GM06990 (cell line): ENCODE results near the gene CMC2.

ENCODE experiments used
- DNase-seq: peaks from one replicate; pipeline ENCODE4 v3.0.0-alpha.2; 2011; ENCODE audit not compliant: insufficient read length; ENCODE audit errors: extremely low read depth
- H3K27me3 ChIP-seq: replicated peaks from 2 replicates; pipeline ENCODE4 v1.6.0; 2011; ENCODE audit warnings: low read length; ENCODE audit not compliant: control insufficient read depth, insufficient read depth
- H3K36me3 ChIP-seq: 2 replicates; pipeline ENCODE4 v1.5.1; 2011; ENCODE audit warnings: low read length; ENCODE audit not compliant: control insufficient read depth, insufficient read depth
- H3K4me3 ChIP-seq: replicated peaks from 2 replicates; pipeline ENCODE4 v1.5.1; 2011; ENCODE audit warnings: low read depth, mild to moderate bottlenecking, control low read depth, low read length
- TF ChIP-seq, protein P1 (sequence below): IDR thresholded peaks from 2 replicates; pipeline ENCODE4 v1.5.1; 2011; ENCODE audit warnings: low read length, control low read depth, mild to moderate bottlenecking, inconsistent platforms; ENCODE audit not compliant: insufficient read depth, poor library complexity, severe bottlenecking

Gene CMC2

DNA sequence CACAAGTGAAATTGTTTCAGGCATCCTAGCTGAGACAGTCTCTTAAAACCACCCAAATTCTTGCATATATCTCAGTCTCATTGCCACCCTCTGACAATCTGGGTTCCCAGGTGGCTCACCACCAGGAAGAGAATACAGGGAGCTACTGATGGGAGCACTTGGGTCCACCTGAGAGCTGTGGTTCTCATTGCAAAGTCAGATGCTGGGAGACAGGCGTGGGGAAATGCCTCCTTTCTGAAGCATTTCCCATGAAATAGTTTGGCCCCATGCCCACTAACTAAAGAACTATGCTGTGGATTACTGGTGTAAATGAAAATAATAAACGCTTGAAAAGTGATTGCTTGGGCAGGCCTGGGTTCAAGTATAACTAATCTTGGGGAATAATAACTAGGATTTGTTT, 70.3 kb downstream of the CMC2 start:
- Histone ChIP-seq H3K27me3 (no peaks in the 10 kb centered on the region; the same call in 1 of the 2 replicates), H3K4me3 (no peak overlapping the region), H3K36me3 (no peaks in the 10 kb centered on the region)
- TF ChIP-seq, protein P1, sequence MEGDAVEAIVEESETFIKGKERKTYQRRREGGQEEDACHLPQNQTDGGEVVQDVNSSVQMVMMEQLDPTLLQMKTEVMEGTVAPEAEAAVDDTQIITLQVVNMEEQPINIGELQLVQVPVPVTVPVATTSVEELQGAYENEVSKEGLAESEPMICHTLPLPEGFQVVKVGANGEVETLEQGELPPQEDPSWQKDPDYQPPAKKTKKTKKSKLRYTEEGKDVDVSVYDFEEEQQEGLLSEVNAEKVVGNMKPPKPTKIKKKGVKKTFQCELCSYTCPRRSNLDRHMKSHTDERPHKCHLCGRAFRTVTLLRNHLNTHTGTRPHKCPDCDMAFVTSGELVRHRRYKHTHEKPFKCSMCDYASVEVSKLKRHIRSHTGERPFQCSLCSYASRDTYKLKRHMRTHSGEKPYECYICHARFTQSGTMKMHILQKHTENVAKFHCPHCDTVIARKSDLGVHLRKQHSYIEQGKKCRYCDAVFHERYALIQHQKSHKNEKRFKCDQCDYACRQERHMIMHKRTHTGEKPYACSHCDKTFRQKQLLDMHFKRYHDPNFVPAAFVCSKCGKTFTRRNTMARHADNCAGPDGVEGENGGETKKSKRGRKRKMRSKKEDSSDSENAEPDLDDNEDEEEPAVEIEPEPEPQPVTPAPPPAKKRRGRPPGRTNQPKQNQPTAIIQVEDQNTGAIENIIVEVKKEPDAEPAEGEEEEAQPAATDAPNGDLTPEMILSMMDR: no peak
- no peak for DNase-seq

GRCh38 chr16:80935691-80936090, 71.0 kb downstream of the CMC2 start:
- Histone ChIP-seq H3K27me3 (no peaks in the 10 kb centered on the region; the same call in 1 of the 2 replicates), H3K4me3 (no peak overlapping the region), H3K36me3 (no peaks in the 10 kb centered on the region)
- TF ChIP-seq, protein P1: no peak
- DNase-seq: no peak

DNA sequence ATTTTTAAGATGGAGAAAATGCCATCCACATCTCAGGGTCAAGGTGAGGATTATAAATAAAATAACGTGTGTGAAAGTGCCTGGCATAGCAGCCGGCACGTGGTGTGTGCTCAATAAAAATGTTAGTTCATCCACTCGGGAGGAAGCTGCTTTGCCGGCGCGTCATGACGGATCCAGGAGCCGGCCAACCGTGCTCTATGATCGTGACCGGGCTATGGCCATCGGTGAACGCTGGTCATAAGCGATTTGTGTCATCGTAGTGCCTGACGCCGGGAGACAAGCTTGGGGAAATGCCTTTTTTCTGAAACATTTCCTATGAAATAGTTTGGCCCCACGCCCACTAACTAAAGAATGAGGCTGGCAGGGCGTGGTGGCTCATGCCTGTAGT, 74.0 kb downstream of the CMC2 start:
- Histone ChIP-seq H3K36me3 (no peaks in the 10 kb centered on the region), H3K4me3 (no peak overlapping the region), H3K27me3 (no peaks in the 10 kb centered on the region; the same call in 1 of the 2 replicates)
- DNase-seq: no peak
- TF ChIP-seq, protein P1: no peak

DNA sequence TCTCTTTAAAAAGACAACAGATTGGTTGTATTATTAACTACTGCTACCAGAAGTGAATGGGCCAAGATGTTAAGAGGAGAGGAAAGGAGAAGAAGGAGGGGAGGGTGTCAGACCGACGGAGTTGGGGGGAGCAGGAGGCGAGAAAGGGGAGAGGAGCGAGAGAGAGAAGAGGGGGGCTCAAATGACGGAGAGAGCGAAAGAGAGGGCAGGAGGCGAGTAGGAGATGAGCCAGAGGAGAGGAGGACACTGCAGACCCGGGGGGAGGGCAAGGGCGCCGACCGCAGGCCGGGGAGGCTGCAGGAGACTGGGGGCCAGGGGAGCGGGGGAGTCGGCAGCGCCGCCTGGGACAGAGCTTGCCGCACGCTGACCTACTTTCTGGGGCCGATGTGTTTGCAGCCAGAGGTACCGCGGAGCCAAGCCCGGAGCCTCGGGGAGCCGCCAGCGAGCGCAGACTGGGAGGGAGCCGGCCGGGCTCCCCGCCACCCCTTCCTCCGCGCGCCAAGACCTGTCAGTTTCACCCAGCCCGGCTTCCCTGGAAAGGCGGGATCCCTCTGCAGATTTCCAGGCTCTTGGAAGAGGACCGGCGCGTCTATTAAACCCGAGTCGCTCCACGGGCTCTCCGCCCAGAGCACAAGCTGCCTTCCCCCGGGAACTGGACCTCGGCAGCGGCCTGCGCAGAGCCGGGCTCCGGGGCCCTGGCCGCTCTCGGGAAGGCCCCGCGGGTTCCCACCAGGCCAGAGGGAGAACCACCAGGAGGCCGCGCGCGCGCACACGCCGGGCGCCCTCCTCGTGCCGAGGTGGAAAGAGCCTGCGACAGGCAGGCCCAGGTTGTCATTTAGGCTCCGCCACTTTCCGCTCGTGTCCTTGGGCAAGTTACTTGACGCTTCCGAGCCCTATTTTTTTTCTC, 74.6 kb downstream of the CMC2 start:
- Histone ChIP-seq H3K4me3 (peak overlapping the region; percentile 5; the same call in 1 of the 2 replicates), H3K36me3 (no peaks in the 10 kb centered on the region), H3K27me3 (no peaks in the 10 kb centered on the region; the same call in 1 of the 2 replicates)
- peak; percentile 14 for DNase-seq
- TF ChIP-seq, protein P1: no peak

DNA sequence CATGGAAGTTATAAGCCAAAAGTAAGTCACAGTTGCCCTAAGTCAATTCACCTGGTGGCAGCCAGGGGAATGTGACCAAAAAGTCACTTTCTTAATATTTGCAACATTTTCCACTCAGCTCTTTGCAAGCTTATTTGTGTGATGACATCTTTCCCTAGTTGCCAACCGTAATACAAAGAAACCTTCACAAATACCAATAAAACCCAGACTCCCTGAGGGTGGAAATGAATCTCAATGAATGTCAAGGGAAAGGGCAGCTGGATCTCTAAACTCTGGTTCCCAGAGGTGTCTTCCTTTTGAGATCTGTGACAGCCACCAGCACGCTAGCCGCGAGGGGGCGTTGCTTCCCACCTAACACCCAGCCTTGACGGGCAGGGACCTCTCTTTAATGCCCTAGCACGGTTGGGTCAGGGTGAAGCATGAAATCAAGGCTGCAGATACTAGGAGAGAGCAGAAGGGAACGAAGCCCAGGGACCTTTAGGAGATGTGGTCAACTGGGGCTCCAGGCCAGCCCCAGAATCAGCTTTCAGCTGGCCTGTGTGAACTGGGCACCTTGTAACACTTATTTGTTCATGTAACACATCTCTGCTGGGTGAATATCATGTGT, 82.2 kb downstream of the CMC2 start:
- TF ChIP-seq, protein P1: peak; percentile 72
- Histone ChIP-seq H3K4me3 (no peak overlapping the region), H3K27me3 (no peaks in the 10 kb centered on the region), H3K36me3 (no peaks in the 10 kb centered on the region)
- DNase-seq: peak; percentile 25
